ENCODE data around the gene SH2D6.
"Not testable (repeated sequence)": the region's sequence is repeated elsewhere in the genome, so short reads cannot be mapped to it uniquely, and the experiment has no call there.

SH2D6 gene

GRCh38 chr2:85401844-85402243, 16.7 kb upstream of the SH2D6 start:
- Histone ChIP-seq H2AFZ (ENCODE audit: low read depth, low read length) (no peak overlapping the region), H3K4me1 (ENCODE audit: insufficient read depth, low read length) (peaks cover 8% of the 10 kb centered on the region), H3K9me3 (ENCODE audit: low read length) (no peaks in the 10 kb centered on the region), H3K27me3 (ENCODE audit: insufficient read depth, low read length) (no peaks in the 10 kb centered on the region), H3K36me3 (ENCODE audit: insufficient read depth, low read length) (no peaks in the 10 kb centered on the region), H3K4me3 (ENCODE audit: low read length) (no peak overlapping the region)

GRCh38 chr2:85405201-85406059, 13.1 kb upstream of the SH2D6 start:
- H3K4me1 ChIP-seq (ENCODE audit: insufficient read depth, low read length) = peaks cover 8% of the 10 kb centered on the region
- peak overlapping the region; percentile 2 for H3K4me3 ChIP-seq (ENCODE audit: low read length)
- H3K27me3 ChIP-seq (ENCODE audit: insufficient read depth, low read length) = peaks cover 3% of the 10 kb centered on the region
- H3K9me3 ChIP-seq (ENCODE audit: low read length) = no peaks in the 10 kb centered on the region
- peak overlapping the region; percentile 52 for H2AFZ ChIP-seq (ENCODE audit: low read depth, low read length)
- H3K36me3 ChIP-seq (ENCODE audit: insufficient read depth, low read length) = no peaks in the 10 kb centered on the region

DNA sequence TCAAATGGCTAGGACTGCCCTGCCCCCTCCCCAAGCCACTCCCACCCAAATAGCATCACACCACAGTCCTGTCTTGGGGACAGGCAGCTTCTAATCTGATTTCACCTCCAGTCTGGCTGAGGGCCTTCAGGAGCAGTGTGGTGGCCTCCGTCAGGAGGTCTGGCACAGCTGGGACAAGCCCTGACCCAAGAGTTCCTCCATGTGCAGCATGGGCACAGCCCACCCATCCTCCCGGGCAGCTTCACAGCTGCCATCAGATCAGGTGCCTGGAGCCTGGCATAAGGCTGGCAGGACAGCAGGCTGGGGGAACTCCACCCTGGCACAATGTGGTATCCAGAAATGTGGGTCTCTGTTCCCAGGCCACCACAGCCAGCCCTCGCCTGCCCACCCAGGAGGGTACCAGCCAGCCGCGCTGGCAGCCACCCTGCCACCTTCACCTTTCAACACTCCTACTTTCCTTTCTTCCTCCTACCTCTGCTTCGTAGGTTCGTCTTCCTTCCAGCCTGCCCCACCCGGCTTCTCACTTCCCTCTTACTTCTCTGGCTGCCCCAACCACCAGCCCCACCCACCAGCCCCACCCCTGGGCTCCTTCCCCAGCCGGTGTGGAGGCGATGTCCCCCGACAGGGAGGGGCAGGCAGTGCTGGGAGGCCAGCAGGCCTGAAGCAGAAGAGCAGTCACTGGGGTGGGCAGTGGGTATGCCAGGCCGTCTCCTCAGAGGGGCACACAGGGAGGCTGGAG, 8.5 kb upstream of the SH2D6 start, which contains the start of gene CAPG:
Gene CAPG (minus strand): TSS at position 522 of the 739 bp plus-strand sequence. CDS start 8,221 bp downstream, outside the sequence.
- no peak within 1 kb of the TSS for H3K4me3 ChIP-seq (ENCODE audit: low read length)
- H2AFZ ChIP-seq (ENCODE audit: low read depth, low read length) = no peak within 1 kb of the TSS
- peaks cover 11% of the 10 kb centered on the region for H3K27me3 ChIP-seq (ENCODE audit: insufficient read depth, low read length)

GRCh38 chr2:85410584-85411404, 7.7 kb upstream of the SH2D6 start:
- H3K4me3 ChIP-seq (ENCODE audit: low read length) = no peak overlapping the region

More for the DNA sequence above, 8.5 kb upstream of the SH2D6 start, which contains the start of gene CAPG:
- H3K9me3 ChIP-seq (ENCODE audit: low read length) = no peaks in the 10 kb centered on the region
- H3K4me1 ChIP-seq (ENCODE audit: insufficient read depth, low read length) = peaks cover 5% of the 10 kb centered on the region
- H3K36me3 ChIP-seq (ENCODE audit: insufficient read depth, low read length) = no peaks in the 10 kb centered on the region

GRCh38 chr2:85411405-85411748, 7.1 kb upstream of the SH2D6 start:
- Histone ChIP-seq H3K9me3 (ENCODE audit: low read length) (no peaks in the 10 kb centered on the region), H3K27me3 (ENCODE audit: insufficient read depth, low read length) (peaks cover 13% of the 10 kb centered on the region), H3K4me3 (ENCODE audit: low read length) (no peak overlapping the region), H3K4me1 (ENCODE audit: insufficient read depth, low read length) (no peaks in the 10 kb centered on the region), H2AFZ (ENCODE audit: low read depth, low read length) (no peak overlapping the region), H3K36me3 (ENCODE audit: insufficient read depth, low read length) (no peaks in the 10 kb centered on the region)

More at GRCh38 chr2:85410584-85411404, 7.7 kb upstream of the SH2D6 start:
- no peaks in the 10 kb centered on the region for H3K9me3 ChIP-seq (ENCODE audit: low read length)
- no peaks in the 10 kb centered on the region for H3K36me3 ChIP-seq (ENCODE audit: insufficient read depth, low read length)
- H3K27me3 ChIP-seq (ENCODE audit: insufficient read depth, low read length) = peaks cover 13% of the 10 kb centered on the region
- H3K4me1 ChIP-seq (ENCODE audit: insufficient read depth, low read length) = no peaks in the 10 kb centered on the region
- H2AFZ ChIP-seq (ENCODE audit: low read depth, low read length) = no peak overlapping the region

DNA sequence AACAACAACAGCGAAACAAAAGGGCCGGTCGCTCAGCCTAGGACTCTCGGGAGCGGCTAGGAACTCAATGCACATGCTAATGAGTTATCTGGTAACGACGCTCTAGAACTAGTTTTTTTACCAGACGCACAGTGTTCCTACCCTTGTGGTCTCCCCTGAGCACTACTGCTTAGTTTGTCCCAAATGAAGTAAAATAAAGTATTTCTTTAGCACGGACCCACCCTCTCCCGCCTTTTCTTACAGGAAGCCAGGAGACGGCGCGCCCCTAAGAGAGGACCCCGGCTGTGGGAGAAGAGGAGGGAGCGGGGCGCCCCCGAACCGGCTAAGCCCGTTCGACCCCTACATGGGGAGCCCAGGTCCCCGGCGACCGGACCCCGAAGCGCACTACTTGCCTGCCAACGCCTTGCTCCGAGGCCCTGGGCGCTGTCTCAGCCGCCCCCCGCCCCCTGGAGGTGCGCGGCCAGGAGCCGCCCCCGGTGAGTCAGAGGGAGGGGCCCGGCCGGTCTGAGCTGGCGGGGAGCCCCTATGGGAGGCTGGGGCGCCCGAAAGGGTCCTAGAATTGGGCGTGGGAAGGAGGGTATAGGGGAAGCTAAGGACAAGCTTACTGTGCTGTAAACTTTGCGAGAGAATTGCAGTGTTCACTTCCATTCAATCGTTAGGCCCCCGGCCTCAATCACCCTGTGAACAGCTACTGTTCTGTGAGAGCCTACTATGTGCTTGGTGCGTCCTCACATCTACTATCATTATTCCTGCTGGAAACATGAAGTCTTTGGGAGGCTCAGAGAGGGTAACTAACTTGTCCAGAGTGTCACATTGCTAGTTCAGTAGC, 4.7 kb upstream of the SH2D6 start:
- Histone ChIP-seq H3K27me3 (ENCODE audit: insufficient read depth, low read length) (peaks cover 13% of the 10 kb centered on the region), H3K9me3 (ENCODE audit: low read length) (no peaks in the 10 kb centered on the region), H3K36me3 (ENCODE audit: insufficient read depth, low read length) (no peaks in the 10 kb centered on the region), H3K4me1 (ENCODE audit: insufficient read depth, low read length) (peaks cover under 1% of the 10 kb centered on the region), H2AFZ (ENCODE audit: low read depth, low read length) (no peak overlapping the region), H3K4me3 (ENCODE audit: low read length) (no peak overlapping the region)

DNA sequence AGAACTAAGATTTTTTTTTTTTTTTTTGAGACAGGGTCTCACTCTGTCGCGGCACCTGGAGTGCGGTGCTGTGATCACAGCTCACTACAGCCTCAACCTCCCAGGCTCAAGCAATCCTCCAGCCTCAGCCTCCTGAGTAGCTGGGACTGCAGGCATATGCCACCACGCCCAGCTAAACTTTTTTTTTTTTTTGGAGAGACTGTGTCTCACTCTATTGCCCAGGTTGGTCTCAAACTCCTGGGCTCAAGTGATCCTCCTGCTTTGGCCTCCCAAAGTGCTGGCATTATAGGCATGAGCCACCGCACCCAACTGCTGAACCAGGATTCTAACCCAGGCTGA, 4.1 kb upstream of the SH2D6 start:
- H3K27me3 ChIP-seq (ENCODE audit: insufficient read depth, low read length) = peaks cover 13% of the 10 kb centered on the region
- H2AFZ ChIP-seq (ENCODE audit: low read depth, low read length); H3K9me3 ChIP-seq (ENCODE audit: low read length); H3K36me3 ChIP-seq (ENCODE audit: insufficient read depth, low read length); H3K4me3 ChIP-seq (ENCODE audit: low read length); H3K4me1 ChIP-seq (ENCODE audit: insufficient read depth, low read length): not testable (repeated sequence)

DNA sequence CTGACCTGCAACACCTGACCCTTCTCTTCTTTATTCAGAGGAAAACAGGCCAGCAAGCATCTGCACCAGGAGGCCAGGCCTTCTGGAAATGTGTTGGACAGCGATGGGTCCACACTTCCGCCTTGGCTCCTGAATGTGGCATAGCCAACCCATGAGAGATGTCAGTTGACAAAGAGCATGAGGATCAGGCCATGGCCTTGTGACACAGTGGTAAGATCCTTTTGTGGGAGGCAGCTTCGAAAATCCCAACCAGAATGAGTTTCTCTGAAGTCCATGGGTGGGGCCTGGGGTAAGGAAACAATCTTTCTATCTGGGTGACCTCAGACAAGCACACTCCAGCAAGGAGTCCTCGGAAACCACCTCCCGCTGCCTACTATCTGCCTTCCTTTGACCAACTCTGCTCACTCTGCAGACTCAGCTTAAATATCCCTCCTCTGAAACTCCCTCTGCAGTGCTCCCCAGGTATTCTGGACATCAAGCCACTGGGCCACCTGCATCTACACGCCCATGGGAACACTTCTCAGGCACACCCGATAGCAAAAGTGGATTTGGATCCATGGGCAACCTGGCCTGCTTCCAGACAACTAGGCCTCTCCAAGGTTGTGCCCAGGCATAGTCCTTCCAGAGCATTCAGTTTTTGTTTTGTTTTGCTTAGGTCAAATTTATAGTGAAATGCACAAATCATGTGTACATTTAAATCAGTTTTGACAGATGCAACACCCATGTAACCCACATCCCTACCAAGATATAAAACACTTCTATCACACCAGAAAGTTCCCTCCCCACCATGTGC, 3.6 kb upstream of the SH2D6 start:
- no peaks in the 10 kb centered on the region for H3K36me3 ChIP-seq (ENCODE audit: insufficient read depth, low read length)
- no peaks in the 10 kb centered on the region for H3K9me3 ChIP-seq (ENCODE audit: low read length)
- H3K27me3 ChIP-seq (ENCODE audit: insufficient read depth, low read length) = peaks cover 11% of the 10 kb centered on the region
- no peak overlapping the region for H2AFZ ChIP-seq (ENCODE audit: low read depth, low read length)
- peaks cover 5% of the 10 kb centered on the region for H3K4me1 ChIP-seq (ENCODE audit: insufficient read depth, low read length)
- H3K4me3 ChIP-seq (ENCODE audit: low read length) = no peak overlapping the region

GRCh38 chr2:85415980-85416650, 2.4 kb upstream of the SH2D6 start:
- H3K9me3 ChIP-seq (ENCODE audit: low read length) = no peaks in the 10 kb centered on the region
- peaks cover 10% of the 10 kb centered on the region for H3K27me3 ChIP-seq (ENCODE audit: insufficient read depth, low read length)
- no peak overlapping the region for H2AFZ ChIP-seq (ENCODE audit: low read depth, low read length)
- H3K36me3 ChIP-seq (ENCODE audit: insufficient read depth, low read length) = no peaks in the 10 kb centered on the region
- H3K4me3 ChIP-seq (ENCODE audit: low read length) = no peak overlapping the region
- H3K4me1 ChIP-seq (ENCODE audit: insufficient read depth, low read length) = peaks cover 10% of the 10 kb centered on the region

GRCh38 chr2:85419009-85419675, 628 bp downstream of the SH2D6 start:
- H3K27me3 ChIP-seq (ENCODE audit: insufficient read depth, low read length) = peaks cover 8% of the 10 kb centered on the region
- H3K4me1 ChIP-seq (ENCODE audit: insufficient read depth, low read length) = peaks cover 10% of the 10 kb centered on the region
- no peaks in the 10 kb centered on the region for H3K9me3 ChIP-seq (ENCODE audit: low read length)
- peak overlapping the region; percentile 94 for H2AFZ ChIP-seq (ENCODE audit: low read depth, low read length)
- no peaks in the 10 kb centered on the region for H3K36me3 ChIP-seq (ENCODE audit: insufficient read depth, low read length)
- H3K4me3 ChIP-seq (ENCODE audit: low read length) = peak overlapping the region; percentile 56
